K562 treated with DMSO at 1 percent for 12 hours (cell line): ENCODE data around the gene ST8SIA1. TPM values are rescaled to one million over a fixed set of nuclear protein-coding genes. Genes with fewer than 3 reads are reported as not detected.

ENCODE experiments used
- total RNA-seq: library from RNA; unstranded; fragments of 300-600 nt; gene quantifications from 2 replicates; pipeline ENCODE4 v1.2.3, GENCODE V29; 2022; ENCODE audit not compliant: insufficient read depth

Gene ST8SIA1
- not detected in 2 replicates for total RNA-seq

GRCh38 chr12:22334410-22335100, at the start of gene ST8SIA1:
Gene ST8SIA1 (minus strand): TSS chr12:22334707. CDS start chr12:22334232, 475 bp downstream.

Other genes with a start within 250 kb of the ST8SIA1 start
- 4.9 and 15.0 TPM in 2 replicates for gene C2CD5, start 209.8 kb upstream of the ST8SIA1 start, total RNA-seq